HS-27A (cell line): ENCODE data around the gene PLPPR4.
"Not testable (repeated sequence)": the region's sequence is repeated elsewhere in the genome, so short reads cannot be mapped to it uniquely, and the experiment has no call there.

Experiments used
- DNase-seq: peaks from one replicate; pipeline ENCODE4 v3.0.0-alpha.2; 2012; ENCODE audit warnings: low read depth, missing footprints

Gene PLPPR4, protein sequence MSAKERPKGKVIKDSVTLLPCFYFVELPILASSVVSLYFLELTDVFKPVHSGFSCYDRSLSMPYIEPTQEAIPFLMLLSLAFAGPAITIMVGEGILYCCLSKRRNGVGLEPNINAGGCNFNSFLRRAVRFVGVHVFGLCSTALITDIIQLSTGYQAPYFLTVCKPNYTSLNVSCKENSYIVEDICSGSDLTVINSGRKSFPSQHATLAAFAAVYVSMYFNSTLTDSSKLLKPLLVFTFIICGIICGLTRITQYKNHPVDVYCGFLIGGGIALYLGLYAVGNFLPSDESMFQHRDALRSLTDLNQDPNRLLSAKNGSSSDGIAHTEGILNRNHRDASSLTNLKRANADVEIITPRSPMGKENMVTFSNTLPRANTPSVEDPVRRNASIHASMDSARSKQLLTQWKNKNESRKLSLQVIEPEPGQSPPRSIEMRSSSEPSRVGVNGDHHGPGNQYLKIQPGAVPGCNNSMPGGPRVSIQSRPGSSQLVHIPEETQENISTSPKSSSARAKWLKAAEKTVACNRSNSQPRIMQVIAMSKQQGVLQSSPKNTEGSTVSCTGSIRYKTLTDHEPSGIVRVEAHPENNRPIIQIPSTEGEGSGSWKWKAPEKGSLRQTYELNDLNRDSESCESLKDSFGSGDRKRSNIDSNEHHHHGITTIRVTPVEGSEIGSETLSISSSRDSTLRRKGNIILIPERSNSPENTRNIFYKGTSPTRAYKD

DNA sequence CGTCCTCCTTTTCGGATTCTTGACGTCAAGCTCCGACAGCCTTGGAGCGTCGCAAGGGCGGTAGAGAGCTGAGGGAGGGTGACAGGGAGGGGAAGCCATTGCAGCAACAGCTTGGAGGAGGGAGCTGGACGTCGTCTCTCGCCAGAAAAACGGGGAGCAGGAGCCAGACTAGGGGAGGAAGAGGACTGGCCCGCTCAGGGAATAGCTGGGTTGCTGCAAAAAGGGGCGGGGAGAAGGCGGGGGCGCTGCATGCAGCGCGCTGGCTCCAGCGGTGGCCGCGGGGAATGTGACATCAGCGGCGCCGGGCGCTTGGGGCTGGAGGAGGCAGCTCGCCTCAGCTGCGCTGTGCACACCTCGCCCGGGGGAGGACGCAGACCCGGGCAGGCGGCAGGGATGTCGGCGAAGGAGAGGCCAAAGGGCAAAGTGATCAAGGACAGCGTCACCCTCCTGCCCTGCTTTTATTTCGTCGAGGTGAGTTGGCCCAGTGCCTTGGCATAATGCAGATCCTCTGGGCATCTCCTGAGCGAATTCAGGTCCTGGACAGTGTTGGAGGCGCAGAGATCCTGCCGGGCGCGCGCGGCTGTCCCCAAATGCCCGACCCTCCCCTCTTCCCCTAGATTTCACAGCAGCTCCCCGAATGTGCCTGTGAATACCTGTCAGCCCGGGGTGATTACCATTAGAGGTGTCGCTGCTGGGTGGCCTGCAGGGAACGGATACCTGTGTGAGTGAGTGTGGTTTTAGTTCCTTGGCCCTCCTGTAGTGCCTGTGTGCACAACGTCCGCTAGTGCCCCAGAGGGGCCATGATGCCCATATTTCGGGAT lies at the start of gene PLPPR4:
TSS of gene PLPPR4 (plus strand) at position 292 of the 821 bp plus-strand sequence. CDS start at position 394, 102 bp downstream.
- no peak for DNase-seq

DNA sequence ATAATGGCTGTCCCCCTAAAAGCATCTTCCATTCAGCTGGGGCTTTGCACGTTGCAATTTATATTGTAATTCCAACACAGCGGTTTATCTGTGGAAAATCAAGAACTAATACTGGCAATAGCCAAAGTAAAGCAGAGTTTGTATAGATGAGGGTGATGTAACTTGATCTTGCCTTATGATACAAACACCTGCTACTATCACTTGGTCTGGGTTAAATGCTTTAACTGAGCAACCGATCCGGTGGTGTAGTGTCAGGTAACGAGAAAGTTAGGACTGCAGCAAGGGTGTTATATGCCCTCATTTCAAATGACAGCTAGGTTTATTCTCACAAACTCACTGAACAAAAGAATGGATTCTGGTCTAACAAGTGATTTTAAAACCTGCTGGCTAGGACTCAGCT lies 47.3 kb upstream of the PLPPR4 start:
- no peak for DNase-seq

DNA sequence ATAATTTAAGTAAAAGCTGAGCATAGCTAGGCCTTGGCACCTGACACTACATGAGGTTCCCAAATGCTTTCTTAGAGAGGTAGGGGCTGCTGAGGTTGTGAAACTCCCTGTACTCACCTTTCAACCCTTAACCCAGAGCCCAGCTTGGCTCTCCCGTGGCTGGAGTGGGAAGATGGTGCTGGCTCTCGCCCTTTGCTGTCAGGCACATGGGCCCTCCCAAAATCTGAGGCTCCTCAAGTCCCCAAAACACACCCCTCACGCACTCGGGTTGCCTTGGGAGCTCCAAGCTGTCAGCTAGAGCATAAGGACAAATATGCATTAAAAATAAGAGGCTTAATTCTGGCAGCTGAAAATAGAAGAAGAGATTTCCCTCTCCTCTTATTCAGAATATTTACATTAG lies 46.7 kb upstream of the PLPPR4 start:
- no peak for DNase-seq

DNA sequence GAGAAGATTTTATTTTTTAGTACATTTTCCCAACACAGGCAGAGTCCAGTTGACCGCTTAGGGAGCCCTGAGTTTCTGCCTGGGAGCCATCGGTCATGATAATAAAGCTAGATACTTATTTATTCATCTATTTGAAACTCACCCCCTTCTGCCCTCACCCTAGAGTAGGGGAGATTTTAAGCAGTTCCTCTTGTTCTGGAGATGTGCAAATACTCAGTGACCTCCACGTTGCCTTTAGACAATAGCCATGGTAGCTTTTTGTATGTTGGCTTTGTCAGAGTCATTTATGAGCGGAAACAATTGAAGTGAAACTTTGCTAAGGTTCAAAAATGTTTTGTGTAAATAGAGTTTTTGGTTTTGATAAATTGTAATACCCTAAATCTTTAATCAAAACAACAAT lies 45.7 kb upstream of the PLPPR4 start:
- DNase-seq = no peak

DNA sequence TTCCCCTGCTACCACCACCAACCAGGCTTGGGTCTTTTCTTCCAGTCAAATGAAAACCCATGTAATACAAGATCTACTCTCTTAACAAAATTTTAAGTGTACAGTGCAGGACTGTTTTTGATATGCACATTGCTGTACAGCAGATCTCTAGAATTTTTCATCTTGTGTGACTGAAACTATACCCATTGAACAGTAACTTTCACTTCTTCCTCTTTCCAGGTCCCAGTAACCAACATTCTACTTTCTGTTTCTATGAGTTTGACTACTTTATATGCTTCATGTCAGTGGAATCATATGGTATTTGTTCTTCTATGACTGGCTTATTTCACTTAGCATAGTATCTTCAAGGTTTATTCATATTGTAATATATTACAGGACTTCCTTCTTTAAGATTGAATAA lies 45.3 kb upstream of the PLPPR4 start:
- DNase-seq = no peak

DNA sequence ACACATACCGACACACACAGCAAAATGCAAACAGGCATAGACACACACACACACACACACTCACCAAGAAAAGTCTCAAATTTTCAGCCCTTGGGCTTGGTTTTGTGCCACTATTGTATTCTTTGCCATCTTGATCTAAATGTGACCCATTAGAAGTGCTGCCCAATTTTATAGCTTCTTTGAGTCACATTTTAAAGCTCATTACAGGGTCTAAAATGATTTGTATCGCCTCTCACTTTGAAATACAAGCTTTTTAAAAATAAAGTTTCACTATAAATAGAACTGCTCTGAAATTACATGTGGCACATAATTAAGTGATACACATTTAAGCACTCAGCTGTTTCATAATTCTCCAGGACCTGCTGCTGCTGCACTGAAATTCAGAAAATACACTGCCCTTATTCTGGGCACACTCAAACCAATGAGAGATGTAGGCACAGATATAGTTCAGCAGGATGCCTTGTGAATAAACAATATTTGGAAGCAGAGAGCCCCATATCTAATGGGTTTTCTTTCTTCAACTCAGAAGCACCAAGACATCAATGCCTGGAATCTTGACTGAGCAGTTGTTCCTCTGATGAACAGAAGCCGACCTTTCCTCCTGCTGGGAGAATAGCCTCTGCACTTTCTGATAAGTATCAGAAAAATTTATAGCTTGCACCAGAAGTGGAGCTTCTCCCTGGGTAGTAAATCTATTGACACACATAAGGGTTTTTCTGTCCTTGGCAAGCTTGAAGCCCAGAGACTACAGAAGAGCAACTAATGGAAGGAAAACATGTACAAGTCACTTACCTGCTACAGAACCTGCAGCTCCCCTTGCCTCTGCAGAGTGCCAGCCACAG lies 37.0 kb upstream of the PLPPR4 start:
- no peak for DNase-seq

DNA sequence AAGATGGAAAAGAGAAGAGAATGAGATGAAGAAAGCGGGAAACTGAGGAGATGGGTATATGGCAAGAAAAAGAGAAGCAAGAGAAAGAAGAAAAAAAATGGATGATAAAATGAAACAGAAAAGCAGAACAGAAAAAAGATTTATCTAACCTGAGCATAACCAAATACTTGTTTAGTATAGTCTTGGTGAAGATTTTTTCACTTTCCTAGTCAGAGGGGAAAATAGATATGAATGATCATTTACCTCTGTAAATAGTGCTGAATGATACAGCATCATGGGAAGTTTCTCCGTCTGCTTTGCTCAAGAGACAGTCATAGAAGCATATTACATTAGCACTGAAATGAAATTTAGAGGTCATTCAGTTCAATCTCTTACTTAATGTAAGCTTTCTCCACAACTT lies 36.1 kb upstream of the PLPPR4 start:
- no peak for DNase-seq

DNA sequence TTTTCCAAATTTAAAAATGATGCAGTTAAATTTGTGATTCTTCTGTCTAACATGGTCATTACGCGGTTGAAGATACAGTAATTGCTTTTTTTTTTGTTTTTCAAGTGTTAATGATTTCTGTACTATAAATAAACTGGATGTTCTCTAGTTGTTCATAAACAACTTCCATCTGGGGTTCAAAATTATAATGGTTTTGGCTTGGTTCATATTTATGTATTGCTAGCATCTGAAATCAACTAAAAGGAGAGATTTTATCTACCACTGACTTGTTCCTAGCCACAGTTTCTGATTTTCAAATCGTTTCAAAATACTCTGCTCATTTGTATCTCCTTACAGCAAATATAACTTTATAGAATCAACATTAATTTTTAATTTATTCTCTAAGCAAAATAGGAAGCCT lies 35.2 kb upstream of the PLPPR4 start:
- no peak for DNase-seq

DNA sequence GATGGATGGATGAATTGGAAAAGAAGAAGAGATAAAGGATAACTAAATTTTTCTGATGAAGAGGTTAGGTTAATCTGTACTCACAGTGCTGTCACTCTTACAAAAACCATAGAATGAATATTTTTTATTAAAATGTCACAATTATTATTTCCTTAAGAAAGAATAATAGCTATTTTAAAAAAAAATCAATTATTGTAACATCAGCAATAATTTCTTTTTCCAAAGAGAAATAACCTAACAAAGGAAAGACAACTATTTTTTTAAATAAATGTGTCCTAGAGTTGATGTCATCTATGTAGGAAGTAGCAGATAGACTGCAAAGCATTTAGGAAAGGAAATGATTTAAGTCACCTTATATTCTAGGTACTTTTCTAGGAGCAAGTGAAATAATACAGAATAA lies 33.6 kb upstream of the PLPPR4 start:
- no peak for DNase-seq

DNA sequence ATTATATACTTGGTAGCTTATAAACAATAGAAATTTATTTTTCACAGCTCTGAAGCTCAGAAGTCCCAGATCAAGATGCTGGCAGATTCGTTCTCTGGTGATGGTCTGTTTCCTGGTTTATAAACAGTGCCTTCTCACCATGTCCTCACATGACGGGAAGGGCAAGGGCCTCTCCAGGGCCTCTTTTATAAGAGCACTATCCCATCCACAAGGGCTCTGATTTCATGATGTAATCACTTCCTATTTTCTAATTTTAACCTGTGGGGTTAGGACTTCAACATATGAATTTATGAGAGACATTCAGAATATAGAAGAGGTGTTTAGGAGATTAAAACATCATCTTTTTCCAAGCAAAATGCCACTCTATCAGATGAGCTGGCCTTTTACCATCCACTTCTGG lies 32.1 kb upstream of the PLPPR4 start:
- no peak for DNase-seq

DNA sequence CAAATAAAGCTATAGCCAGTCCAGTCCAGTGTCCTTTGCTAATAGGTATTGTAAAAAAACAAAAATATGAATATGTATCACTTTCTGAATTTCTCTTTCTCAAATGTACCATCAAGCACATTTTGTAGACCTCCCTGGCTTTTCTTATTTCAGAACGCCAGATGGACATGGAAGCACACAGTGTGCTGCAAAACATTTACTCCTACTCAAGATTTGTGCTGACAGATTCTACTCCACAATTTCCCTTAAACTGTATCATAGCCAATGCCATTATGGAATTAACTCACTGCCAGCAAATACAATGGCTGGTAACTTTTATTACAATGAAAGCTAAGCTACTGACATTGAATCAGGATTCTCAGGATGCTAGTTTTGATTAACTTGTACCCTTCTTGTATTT lies 30.8 kb upstream of the PLPPR4 start:
- DNase-seq = no peak

DNA sequence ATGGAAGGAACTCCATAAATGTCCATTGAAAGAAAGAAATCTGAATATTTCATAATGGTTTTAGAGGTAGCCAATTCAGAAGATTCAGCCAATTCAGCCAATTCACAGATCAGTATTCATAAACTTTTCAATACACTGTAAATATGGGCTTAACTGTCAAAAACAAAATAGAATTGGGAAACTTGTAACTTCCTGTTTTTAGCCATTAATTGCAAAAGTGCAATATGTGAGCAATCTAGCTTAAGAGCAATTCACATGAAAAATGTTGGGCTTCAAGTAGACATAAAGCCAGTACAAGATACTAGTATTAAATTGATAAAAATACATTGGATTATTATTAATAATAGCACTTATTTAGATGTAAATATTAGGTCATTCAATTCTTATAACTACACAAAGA lies 27.5 kb upstream of the PLPPR4 start:
- DNase-seq = no peak

DNA sequence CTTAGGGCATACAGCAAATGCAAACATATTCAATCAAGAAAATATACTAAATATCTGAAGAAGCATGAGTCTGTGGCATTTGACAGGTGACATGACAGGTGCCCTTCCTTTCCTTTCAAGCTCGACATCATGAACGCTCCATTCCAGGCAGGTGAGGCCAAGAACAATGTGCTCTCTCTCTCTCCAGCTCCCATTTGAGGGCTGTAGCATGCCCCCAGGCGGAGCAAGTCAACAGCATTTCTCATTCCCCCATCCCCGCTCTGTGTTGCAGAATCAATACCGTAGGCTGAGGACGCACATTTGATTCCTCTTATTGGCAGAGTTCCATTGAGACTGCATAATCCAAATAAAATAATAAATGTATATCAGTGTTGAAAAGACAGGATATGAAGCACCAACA lies 24.6 kb upstream of the PLPPR4 start:
- no peak for DNase-seq

DNA sequence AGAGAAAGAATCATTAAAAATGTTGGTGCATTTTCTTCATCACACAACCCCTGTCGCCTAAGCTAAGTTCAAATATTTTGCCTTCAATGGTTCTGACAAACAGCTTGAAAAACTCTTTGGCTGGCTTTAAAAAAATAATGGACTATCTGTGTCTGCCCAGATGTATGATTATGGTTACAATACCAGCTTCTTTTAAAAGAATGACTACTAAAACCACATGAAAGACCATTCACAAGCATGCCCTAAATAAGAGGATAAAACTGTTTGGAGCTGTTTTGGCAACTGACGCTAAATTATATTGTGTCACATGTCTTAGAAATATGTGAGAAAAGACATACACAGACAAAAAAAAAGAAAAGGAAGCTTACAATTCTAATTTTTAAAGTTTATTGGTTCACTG lies 23.7 kb upstream of the PLPPR4 start:
- DNase-seq = no peak

DNA sequence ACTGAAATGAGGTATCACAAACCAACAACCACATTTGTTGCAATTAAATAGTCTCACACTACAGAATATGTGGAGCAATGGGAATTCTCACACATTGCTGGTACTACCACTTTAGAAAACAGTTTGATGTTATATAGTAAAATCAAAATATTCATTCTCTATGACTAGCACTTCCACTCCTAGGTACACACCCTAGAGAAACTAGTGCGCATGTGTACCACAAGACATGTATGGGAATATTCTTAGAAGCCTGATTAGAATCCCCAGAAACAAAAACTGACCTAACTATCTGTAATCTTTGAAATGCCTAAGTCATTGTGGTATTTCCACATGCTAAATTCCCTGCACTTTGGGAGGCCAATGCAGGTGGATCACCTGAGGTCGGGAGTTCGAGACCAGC lies 18.1 kb upstream of the PLPPR4 start:
- DNase-seq = no peak

DNA sequence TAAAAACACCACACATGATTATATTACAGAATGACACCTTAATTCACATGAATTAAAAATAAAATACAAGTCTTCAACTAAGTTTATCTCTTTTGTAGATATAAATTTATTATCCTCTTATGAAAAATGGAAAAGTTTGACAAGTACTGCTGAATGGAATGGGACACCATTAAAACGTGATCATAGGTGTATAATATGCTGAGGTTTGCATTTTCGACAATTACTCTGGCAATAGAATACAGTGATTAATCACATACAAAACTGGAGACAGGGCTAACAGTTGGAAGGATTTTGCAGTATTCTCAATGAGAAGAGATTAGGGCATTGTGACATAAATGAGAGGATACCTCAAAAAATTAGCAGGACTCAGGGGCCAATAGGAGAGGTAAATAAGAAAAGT lies 17.1 kb upstream of the PLPPR4 start:
- no peak for DNase-seq

DNA sequence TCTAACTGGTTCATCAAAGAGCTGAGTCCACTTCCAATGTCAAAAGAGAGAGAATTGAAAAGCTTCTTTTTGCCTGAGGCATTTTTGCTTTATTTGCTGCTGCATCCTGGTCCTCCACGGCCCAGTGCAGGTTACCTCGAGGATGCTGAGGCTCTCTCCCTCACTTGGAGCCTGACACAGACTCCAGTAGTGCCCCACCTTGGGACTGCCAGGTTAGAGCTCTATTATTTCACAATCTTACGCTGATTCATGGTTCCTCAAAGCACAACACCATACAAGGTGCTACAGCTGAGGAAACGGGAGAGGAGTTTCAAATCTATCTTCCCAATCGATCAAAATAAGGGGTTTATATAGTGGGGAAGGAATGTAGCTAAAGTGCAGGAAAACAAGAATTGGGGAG lies 13.6 kb upstream of the PLPPR4 start:
- no peak for DNase-seq

DNA sequence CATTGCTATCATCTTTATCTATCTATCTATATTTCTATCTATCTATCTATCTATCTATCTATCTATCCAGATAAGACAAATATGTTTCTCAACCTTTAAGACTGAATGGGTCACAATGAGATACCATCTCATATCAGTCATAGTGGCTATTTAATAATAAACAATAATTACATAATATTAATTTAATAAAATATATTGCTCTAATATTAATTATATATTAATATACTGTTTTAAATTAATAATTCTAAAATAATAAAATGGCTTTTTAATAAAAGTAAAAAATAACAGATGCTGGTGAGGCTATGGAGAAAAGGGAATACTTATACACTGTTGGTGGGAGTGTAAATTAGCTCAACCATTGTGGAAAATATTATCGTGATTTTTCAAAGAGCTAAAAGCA lies 13.0 kb upstream of the PLPPR4 start:
- DNase-seq = no peak

DNA sequence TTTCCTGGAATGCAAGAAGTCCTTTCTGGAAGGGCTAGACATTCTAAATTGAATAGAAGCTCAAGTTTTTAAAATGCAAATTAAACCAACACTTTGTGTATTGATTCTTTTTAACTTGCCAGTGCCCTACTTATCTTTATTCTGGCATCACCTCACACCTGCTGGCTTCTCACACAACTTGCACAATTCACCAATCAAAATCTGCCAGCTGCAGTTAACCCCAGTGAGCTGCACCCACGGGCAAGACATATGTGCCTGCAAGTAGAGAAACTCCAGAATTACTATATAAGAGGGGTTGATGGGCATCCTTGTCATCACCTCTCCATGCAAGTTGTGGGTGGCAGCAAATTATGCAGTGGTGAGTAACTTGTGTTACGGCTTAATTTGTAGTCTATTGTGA lies 11.7 kb upstream of the PLPPR4 start:
- DNase-seq = no peak

DNA sequence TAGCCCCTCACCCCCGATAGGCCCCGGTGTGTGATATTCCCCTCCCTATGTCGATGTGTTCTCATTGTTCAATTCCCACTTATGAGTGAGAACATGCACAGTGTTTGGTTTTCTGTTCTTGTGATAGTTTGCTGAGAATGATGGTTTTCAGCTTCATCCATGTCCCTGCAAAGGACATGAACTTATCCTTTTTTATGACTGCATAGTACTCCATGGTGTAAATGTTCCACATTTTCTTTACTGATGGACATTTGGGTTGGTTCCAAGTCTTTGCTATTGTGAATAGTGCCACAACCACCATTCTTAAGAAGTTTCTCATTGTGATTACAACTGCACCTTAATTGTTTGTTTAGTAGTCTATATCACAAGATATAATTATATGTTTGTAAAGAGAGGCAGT lies 3.9 kb upstream of the PLPPR4 start:
- not testable (repeated sequence) for DNase-seq

DNA sequence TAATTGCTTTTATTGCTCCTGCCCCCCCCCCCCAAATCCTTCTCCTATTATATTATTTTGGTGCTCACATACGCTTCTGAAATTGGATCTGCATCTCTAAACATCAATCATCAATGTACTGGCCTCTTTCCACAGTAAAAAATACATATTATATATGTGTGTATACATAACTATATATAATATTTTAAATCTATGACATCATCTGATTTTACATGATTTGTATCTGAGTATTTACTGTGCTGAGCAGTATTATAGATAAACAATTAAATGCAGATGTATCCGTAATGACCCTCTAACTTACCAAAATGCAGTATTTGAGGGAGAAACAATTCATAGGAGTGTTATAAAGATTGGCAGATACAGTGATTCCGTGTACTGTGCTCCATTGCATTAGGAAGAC lies 832 bp downstream of the PLPPR4 start:
- DNase-seq = no peak

DNA sequence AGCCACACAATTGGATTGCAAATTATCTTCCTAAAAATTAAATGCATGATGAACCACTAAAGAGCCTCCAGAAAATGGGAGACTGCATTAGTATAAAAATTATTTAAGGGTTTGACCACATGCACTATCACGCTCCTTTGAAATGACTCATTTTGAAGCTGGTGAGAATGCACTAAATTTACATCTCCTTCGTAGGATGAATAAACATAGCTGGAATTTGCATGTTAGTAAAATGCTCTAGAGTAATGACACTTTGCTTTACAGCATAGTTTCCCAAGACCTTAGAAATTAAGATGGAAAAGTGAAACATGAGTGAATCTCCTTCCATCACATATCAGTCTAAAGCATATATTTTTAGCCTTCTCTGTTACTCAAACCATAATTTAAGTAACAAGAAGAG lies 2.4 kb downstream of the PLPPR4 start:
- DNase-seq = no peak
